Measurements from ENCODE around the gene ARHGEF38. TPM values are rescaled to one million over a fixed set of nuclear protein-coding genes. Genes with fewer than 3 reads are reported as not detected.

Gene ARHGEF38
- total RNA-seq, 1 donor from 2014 or later, result 0.46 TPM

DNA sequence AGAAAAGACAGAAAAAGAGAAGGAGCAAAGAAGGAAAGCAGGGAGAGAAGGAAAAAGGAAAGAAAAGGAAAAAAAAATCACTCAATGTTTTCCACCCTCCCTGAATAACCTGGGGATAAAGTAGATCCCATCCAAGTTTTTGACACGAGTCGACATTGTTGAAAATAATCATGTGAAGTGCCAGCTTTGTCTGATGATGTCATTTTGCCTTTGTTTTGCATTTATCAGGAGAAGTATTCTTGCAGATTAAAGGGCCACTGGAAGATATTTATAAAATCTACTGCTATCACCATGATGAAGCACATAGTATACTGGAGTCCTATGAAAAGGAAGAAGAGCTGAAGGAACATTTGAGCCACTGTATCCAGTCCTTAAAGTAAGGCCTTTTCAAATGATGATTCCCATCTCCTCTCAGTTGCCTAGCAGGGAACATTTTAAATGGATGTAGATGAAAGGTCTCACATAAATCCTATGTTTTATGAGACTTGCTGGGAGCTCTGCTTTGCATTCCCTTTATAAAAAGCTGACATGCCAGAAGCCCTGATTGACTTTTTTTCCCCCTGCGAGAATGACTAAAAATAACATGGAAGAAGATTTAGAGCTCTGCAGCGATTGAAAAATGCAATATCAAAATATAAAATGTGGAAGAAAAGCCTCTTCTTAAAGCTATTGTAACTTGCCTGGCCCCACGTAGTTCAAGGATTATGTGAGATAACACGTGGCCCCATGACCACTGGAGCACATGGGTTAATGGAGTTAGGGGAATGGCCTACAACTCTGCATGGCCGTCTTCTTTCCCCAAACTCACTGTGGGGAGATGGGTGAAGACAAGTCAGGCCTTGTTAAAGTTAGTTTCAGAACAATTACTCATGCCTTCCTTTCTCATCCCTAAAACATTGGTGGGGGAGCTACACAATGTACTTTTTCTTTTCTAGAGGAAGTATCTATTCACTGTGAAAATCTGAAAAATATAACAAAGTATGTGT is 78.5 kb downstream of the ARHGEF38 start:
- no peak for DNase-seq (ENCODE audit: low read depth)
- TF ChIP-seq, protein P1, sequence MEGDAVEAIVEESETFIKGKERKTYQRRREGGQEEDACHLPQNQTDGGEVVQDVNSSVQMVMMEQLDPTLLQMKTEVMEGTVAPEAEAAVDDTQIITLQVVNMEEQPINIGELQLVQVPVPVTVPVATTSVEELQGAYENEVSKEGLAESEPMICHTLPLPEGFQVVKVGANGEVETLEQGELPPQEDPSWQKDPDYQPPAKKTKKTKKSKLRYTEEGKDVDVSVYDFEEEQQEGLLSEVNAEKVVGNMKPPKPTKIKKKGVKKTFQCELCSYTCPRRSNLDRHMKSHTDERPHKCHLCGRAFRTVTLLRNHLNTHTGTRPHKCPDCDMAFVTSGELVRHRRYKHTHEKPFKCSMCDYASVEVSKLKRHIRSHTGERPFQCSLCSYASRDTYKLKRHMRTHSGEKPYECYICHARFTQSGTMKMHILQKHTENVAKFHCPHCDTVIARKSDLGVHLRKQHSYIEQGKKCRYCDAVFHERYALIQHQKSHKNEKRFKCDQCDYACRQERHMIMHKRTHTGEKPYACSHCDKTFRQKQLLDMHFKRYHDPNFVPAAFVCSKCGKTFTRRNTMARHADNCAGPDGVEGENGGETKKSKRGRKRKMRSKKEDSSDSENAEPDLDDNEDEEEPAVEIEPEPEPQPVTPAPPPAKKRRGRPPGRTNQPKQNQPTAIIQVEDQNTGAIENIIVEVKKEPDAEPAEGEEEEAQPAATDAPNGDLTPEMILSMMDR (conservative IDR thresholded peaks at IDR 0.05; ENCODE audit: low read depth, low read length), result no peak
- no peak overlapping the region for H3K4me3 ChIP-seq (ENCODE audit: low read depth, low read length)

DNA sequence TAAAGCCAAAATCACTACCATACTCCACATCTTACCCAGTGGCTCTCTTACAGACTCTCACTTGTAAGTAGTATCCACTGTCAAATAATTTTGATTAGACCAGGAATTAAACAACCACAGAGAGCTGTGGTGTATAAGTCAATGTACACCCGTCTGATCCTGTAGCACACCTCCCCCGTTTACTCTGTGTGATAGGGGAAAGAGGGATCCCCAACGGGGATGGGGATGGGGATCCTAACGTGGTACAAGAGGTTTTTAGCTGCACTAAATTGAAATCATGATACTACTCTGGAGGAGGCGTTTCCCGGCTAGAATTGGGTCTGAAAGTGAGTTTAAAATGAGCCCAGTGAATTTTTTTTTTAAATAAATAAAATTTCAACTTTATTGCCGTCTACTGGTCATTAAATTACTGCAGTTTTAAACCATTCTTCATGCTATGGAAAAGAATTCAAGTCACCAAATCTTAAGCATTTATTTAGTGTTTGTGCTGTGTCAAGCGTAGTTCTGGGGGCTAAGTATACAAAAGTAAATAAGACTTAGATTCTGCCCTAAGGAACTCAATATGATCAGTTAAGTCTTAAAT is 79.5 kb downstream of the ARHGEF38 start:
- H3K4me3 ChIP-seq (ENCODE audit: low read depth, low read length), result no peak overlapping the region
- no peak for DNase-seq (ENCODE audit: low read depth)
- TF ChIP-seq, protein P1 (conservative IDR thresholded peaks at IDR 0.05; ENCODE audit: low read depth, low read length), result no peak

DNA sequence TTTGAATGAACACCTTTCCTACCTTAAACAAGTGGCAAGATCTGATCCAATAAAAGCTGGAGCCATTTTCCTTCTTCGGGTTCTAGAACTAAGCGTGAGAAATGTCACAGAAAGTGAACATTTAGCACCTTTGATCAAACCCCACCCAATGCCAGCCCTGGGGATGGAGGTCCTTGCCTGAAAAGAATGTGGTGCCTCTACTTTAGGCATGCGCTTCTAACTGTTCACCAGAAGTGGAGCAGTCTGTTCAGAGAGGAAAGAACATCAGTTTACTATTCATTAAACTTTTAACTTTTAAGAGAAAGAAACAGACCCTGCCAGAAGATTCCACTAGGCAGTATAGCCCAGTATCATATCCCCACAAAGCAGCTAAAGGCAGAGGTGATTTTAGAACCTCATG is 80.2 kb downstream of the ARHGEF38 start:
- no peak for DNase-seq (ENCODE audit: low read depth)
- no peak overlapping the region for H3K4me3 ChIP-seq (ENCODE audit: low read depth, low read length)
- TF ChIP-seq, protein P1 (conservative IDR thresholded peaks at IDR 0.05; ENCODE audit: low read depth, low read length), result peak; percentile 27

DNA sequence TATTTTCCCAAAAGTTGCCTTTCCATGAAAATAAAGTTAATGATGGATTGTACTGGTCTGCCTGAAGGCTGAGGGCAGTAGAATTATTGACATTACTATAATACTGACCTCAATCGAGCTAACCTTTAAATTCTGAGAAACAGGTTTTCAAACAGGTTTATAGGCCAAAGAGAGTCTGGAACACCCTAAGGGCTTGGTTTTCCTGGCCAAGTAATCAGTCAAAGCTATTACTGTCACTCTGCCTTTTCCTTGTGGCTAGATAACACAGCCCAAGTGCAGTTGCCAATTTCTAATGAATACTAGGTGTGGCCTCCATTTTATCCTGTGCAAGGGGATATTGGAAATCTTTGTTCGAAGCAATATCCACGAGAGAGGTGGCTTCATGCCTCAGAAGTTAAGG is 80.8 kb downstream of the ARHGEF38 start:
- TF ChIP-seq, protein P1 (conservative IDR thresholded peaks at IDR 0.05; ENCODE audit: low read depth, low read length), result no peak
- DNase-seq (ENCODE audit: low read depth), result no peak
- no peak overlapping the region for H3K4me3 ChIP-seq (ENCODE audit: low read depth, low read length)

DNA sequence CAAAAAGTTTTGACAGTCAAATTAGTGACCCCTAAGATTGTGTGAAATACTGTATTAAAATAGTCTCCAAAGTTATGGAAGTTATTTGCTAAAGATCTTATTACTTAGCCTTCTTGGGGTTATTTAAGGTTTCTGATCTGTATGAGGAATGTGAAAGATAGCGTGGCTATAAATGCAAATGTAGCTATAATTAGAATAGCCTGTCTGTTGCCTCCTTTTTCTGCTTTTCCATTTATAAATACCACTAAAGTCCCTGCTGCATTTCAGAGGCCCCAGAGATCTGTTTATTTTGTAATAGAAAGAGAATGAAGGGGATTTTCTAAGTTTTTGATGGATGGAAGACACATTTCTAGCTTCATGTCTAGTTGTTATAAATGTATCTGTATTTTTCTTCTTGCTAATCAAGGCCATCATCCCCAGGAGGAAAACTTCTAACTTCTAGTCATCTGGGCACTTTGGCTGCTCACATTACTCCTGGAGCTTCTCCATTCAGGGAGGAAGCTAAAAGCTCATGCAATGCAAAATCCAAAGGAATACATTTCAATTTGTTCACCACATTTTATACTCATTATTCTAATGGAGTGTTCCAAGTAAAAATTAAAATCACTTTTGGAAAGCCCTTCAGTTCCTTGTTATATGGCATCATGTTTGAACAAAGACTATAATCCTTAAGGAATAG is 82.1 kb downstream of the ARHGEF38 start:
- no peak for DNase-seq (ENCODE audit: low read depth)

DNA sequence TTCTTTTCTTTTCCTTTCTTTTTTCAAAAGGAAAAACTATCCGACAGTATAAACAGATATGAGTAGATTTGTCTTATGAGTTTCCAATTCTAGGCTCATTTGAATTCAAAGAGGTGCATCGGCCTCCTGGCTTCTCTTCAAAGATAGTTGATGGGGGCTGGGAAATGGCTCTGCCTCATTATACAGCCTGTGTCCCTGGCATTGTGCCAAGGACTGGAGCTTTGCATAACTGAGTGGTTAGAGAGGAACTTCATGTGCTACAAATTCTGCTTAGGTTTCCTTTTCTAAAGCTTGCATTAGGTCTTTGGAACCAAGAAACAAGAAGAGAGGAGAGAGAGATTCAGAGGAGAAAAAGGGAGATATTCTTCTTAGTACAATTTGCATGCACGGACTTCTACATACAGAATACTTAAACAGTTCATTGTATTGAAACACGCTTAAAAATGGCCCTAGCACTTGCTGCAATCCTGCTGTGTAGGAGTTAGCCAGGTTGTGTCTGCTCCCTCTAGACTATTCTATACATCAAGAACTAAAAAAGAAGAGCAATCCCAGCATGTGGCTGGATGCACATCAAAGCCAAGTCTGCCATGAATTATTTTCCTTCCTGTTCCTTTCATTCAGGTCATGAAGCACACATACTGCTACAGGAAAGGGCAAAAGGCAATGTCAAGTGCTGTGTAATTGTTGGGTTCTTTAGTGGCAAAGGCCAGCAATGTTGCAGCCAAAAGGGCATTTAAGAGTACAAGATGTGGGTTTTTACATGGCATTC is 85.2 kb downstream of the ARHGEF38 start:
- H3K4me3 ChIP-seq (ENCODE audit: low read depth, low read length), result no peak overlapping the region
- TF ChIP-seq, protein P1 (conservative IDR thresholded peaks at IDR 0.05; ENCODE audit: low read depth, low read length), result no peak
- no peak for DNase-seq (ENCODE audit: low read depth)

More for the DNA sequence above, 82.1 kb downstream of the ARHGEF38 start:
- no peak overlapping the region for H3K4me3 ChIP-seq (ENCODE audit: low read depth, low read length)
- TF ChIP-seq, protein P1 (conservative IDR thresholded peaks at IDR 0.05; ENCODE audit: low read depth, low read length), result no peak
